NOMO-1 (cell line): ENCODE measurements around the gene NR2C2.

Experiments
- DNase-seq, 2 experiments: peaks; one replicate each; lab custom pipeline; 2025; ENCODE audit not compliant: unreplicated experiment in 2 of 2; lab: John Stamatoyannopoulos, UW

Gene NR2C2

DNA sequence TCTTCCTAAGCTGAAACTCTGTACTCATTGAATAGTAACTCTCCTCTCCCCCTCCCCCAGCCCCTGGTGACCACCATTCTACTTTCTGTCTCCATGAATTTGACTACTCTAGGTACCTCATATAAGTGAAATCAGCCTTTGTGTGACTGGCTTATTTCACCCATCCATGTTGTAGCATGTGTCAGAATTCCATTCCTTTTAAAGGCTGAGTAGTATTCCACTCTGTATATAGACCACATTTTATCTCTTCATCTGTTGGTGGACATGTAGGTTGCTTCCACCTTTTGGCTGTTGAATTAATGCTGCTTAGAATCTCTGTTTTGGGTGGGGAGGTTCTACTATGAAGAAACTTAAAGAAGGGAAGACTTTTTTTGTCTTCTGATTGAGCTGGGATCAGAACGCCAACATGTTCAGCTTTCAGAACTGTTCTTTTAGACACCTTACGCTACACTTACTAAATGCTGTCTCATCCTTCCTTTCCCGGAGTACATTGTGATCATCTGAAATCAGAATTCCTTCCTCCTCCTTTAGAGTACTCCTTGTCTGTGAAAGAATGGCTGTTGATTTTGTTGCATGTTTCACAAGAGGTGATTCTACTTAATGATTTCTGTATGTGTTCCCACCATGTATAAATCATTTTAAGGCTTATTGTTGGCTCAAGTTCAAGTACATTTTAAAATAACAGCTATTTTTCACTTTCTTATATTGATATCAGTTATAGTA is 67.4 kb downstream of the NR2C2 start:
- no peak for DNase-seq

DNA sequence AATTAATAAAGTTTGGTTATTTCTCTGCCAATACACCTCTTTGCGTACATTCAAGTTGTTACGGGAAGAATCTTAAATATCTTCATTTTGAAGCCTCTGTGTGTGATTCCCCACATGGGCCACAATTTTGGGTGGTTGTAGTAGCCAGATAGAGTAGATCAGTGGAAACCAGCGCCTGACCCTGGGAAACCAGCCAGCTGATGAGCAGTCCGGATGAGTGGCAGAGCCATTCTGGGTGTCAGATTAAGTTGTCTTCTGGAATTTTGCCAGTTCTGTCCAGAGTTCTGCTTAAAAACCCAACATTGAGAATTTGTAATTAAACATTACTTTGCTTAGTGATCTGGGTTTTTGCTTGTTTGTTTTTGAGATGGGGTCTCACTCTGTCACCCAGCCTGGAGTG is 68.1 kb downstream of the NR2C2 start:
- no peak for DNase-seq

GRCh38 chr3:15017191-15017590 is 69.8 kb downstream of the NR2C2 start:
- DNase-seq, result no peak

- DNase-seq, result no peak
These were observed 75.9 kb downstream of the NR2C2 start for GRCh38 chr3:15023249-15023648.

DNA sequence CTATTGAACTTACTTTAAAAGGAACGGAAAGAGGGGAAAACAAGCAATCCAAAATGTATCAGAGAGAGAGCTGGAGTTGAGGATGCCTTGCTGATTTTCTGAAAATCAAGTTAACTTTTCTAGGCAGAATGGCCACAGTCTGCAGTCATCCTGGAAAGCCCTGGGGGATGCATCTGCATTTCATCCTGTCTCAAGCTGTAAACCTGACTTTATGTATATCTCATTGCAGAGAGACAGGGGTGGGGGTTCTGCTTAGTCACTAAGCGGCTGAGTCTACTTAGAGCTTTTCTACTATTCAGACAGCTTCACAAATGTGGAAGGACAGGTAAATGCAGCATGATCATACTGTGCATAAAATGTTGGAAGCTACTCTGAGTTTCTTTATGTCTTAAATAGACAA is 76.3 kb downstream of the NR2C2 start:
- no peak for DNase-seq

GRCh38 chr3:15029625-15030024 is 82.2 kb downstream of the NR2C2 start:
- no peak for DNase-seq

GRCh38 chr3:15032650-15033049 is 85.3 kb downstream of the NR2C2 start:
- no peak for DNase-seq

GRCh38 chr3:15033103-15033502 is 85.7 kb downstream of the NR2C2 start:
- DNase-seq, result no peak

DNA sequence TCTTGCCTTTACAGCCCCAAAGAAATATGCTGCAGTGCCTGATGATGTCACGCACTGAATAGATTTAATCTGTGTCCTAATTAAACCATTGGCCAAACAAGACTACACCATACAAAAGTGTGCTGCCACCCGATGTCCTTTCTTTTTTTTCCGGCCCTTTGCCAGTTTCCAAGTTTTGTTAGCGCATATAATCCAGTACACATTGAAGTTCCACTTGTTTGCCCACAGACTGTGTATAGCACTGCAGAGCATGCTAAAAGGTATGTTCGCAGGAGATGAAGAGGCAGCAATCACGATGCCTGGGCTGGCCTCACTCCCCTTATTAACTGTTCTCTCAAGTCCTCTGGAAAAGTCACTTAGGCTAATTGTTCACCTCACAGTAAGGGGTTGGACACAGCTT is 90.9 kb downstream of the NR2C2 start:
- no peak for DNase-seq

DNA sequence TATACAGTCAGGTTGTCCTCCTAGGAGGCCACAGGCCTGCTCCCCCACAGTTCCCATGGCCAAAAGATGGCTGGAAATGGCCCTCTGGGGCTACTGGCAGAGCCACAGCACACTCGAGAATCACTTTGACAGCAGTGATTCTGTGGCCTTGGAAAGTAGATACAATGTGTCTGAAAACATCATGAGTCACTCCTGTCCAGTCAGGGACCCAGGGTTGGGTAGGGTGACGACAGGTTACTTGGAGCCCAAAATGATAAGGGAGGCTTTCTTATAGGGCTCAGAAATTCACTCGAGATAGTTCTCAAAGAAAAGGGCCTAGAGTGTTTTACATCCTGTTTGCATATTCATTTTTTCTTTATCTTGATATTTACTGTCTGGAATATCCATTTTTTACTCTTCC is 93.5 kb downstream of the NR2C2 start:
- DNase-seq, result no peak

GRCh38 chr3:15041950-15042349 is 94.6 kb downstream of the NR2C2 start:
- DNase-seq, result no peak

DNA sequence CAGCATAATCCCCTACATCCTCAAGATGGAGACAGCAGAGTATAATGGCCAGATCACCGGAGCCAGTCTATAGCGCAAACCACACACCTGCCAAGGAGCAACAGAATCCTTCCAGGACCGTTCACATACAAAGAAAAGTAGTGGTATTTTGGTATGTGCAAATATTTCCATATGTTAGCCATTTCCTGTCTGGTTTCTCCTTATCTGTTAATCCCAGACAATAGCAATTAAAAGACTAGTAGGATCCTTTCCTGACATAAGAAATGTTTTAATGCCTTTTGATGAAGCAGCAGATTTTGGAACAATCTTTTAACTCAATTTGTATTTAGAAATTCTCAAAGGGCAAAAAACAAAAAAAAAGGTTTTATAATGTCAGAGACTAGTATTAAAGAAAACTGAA is 95.6 kb downstream of the NR2C2 start:
- no peak for DNase-seq

DNA sequence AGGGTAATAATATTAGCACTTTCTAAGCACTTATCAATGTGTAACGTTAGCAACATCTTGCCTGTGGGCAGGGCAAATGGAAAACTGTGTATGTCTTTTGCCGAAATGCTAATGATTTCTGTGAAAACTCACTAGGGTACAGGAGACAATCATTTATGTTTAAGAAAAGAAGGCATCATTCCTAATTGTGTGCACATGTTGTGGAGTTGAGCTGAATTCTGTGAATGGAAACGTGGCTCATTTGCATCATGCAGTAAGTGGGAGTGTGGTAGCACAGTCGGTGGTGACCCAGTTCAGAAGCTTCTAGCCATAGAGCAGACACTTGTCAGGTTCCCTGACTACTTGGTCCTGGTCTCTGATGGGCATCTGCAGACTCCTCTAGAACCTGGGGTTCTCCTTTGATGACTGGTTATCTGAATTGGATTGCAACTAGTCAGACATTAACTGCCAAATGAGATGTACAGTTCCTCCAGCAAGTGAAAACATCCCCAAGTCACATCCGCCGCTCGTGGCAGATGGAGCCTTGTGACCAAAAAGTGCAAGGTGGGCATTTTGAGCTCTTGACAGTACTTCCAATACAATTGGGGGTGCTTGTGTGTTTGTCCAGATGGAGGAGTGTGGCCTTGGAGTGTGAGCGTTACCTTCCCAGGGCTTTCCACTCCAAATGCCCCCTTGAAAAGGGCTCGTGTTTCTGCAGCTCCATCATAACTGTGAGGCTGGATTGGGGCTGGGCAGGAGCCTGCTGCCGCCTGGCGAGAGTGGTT is 96.2 kb downstream of the NR2C2 start:
- no peak for DNase-seq

- DNase-seq, result no peak
These were observed 96.9 kb downstream of the NR2C2 start for GRCh38 chr3:15044326-15044725.

GRCh38 chr3:15045667-15046066 is 98.3 kb downstream of the NR2C2 start:
- DNase-seq, result no peak

DNA sequence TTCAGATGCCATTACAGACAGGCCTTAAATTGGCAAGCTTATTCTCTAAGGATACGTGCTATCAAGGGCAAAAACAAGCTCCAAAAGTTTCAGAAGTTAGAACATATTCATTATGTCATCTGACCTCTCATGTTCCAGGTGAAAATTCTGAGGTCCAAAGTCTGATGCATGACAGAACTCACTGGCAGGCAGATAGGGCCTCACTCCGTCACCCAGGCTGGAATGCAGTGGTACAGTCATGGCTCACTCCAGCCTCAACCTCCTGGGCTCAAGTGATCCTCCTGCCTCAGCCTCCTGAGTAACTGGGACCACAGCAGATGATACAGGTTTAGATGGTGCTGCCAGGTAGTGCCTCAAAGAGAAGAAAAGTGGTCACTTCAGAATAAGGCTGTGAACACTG is 102.2 kb downstream of the NR2C2 start:
- no peak for DNase-seq

DNA sequence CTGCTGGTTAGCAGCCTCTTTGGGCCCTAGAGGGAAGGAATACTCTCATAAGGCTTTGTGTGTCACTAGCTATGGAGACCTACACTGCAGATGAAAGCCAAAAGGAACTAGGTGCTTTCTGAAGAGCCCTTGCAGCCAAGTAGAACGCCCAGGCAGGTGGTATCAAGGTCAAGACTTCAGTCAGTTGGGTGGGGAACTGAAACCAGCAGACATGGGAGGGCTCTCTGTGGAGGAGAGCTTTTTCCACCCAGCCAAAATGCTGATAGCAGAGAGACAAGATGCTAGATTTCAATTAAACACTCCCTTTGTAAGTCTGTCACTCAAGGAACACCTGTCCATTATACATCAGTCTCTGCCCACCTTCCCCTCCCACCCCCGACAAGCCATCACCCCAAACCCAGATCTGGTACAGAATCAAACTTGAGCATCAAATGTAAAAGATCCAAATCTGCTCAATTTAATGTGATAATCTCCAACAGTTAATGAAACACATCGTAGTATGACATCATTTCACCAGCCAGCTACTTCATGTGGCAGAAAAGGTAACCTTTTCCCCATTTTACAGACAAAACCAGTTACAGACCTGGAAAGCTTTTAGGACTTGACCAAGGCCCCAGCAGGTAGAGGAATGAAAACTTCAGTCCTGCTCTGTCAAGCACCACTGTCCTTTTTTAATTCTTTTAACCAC is 103.2 kb downstream of the NR2C2 start:
- peak in 1 of 2 experiments; percentile 42 for DNase-seq

DNA sequence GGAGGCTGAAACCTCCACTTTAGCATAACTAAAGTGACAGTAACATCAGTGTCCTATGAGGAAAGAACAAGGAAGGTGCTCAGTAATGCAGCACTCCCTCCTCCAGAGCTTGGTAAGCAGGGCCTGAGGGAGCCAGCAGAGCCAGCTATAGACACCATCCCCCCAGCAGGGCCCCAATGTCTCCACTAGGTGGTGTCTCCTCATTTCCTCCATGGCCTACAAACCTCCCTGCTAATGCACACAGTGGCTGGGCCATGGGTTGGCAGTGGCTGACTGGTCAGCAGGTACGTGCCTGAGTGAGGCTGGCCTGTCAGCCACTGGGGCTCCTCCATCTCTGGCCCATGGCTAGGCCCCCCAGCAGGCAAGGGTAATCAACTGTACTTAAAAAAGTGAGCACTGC is 104.1 kb downstream of the NR2C2 start:
- peak; percentile 11 for DNase-seq

GRCh38 chr3:15052335-15053242 is 105.2 kb downstream of the NR2C2 start:
- DNase-seq, result no peak

- DNase-seq, result no peak
These were observed 106.2 kb downstream of the NR2C2 start for GRCh38 chr3:15053541-15053940.
